ENCODE measurements around the gene PARP16. TPM values are rescaled to one million over a fixed set of nuclear protein-coding genes. Genes with fewer than 3 reads are reported as not detected.
A peak's percentile ranks its signal among the peaks of the same experiment; 100 is the strongest.

Gene PARP16
- total and polyA plus RNA-seq, 7 donors: 2.8 to 6.3 (median 4.3) TPM

DNA sequence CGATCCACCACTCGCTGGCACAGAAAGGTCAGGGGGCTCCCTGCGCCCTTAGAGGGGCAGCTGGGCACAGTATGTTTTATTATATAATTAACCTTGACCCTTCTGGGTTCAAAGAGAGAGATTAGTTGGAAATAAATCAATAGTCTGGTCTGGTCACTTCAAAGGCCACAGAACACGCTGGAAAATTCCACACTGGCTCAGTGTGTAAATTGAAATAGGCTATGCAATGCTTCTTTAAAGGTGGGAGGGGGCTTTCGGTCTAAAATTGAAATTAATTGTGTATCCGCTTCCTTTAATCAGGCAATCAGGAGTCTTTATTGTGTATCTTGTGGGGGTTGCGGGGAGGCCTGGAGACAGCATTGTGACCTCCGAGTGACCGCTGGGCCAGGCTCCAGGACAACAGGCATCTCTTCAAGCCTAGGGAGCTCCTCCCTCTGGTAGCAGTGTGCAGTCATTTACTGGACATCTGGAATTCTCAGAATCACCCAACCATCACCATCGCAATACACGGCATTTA lies 25.8 kb upstream of the PARP16 start:
- WGBS, 3 donors: 44 to 49% (median 46%) methylated on average over 11 of the region's 11 CpGs
- peak in 1 of 2 donors; percentile 70 for DNase-seq
- no peak overlapping the region for H3K27ac ChIP-seq
- intact Hi-C loops (cut with DNase I): no loop called here
- H3K27me3 ChIP-seq (ENCODE audit: insufficient read depth in 3 of 3, low read length in 2 of 3): no peaks in the 10 kb centered on the region
- no peak overlapping the region for H3K4me3 ChIP-seq
- H3K36me3 ChIP-seq (ENCODE audit: insufficient read depth in 1 of 2, low read depth in 1 of 2): no peaks in the 10 kb centered on the region
- ATAC-seq: peak in 3 of 4 donors; percentile 47 to 68 (median 62)
- TF ChIP-seq, protein P1, sequence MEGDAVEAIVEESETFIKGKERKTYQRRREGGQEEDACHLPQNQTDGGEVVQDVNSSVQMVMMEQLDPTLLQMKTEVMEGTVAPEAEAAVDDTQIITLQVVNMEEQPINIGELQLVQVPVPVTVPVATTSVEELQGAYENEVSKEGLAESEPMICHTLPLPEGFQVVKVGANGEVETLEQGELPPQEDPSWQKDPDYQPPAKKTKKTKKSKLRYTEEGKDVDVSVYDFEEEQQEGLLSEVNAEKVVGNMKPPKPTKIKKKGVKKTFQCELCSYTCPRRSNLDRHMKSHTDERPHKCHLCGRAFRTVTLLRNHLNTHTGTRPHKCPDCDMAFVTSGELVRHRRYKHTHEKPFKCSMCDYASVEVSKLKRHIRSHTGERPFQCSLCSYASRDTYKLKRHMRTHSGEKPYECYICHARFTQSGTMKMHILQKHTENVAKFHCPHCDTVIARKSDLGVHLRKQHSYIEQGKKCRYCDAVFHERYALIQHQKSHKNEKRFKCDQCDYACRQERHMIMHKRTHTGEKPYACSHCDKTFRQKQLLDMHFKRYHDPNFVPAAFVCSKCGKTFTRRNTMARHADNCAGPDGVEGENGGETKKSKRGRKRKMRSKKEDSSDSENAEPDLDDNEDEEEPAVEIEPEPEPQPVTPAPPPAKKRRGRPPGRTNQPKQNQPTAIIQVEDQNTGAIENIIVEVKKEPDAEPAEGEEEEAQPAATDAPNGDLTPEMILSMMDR (IDR thresholded peaks at IDR 0.05): no peak
- H3K9me3 ChIP-seq: no peaks in the 10 kb centered on the region
- H3K4me1 ChIP-seq: peaks cover 22% of the 10 kb centered on the region

DNA sequence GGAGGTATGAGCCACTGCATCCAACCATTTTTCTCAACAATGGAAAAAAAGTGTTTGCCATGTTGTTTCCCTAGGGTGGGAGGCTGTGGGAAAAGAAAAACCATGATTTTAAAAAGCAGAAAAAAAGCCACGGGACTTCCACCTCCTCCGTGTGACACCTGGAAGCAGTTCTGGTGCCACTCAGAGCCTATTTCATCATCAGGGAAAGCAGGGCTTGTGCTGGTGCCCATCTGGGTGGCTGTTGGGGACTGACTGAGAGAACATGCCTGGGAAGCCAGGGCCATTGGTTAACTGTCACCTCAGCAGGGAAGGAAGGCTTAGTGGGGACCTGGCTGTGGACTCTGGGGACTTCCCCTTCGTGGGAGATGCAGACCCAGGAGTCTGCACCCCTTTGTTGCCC lies 25.1 kb upstream of the PARP16 start:
- 56 to 70% (median 61%) methylated on average over 3 of the region's 3 CpGs for WGBS, 3 donors
- H3K27ac ChIP-seq: no peak overlapping the region
- TF ChIP-seq, protein P1 (IDR thresholded peaks at IDR 0.05): no peak

DNA sequence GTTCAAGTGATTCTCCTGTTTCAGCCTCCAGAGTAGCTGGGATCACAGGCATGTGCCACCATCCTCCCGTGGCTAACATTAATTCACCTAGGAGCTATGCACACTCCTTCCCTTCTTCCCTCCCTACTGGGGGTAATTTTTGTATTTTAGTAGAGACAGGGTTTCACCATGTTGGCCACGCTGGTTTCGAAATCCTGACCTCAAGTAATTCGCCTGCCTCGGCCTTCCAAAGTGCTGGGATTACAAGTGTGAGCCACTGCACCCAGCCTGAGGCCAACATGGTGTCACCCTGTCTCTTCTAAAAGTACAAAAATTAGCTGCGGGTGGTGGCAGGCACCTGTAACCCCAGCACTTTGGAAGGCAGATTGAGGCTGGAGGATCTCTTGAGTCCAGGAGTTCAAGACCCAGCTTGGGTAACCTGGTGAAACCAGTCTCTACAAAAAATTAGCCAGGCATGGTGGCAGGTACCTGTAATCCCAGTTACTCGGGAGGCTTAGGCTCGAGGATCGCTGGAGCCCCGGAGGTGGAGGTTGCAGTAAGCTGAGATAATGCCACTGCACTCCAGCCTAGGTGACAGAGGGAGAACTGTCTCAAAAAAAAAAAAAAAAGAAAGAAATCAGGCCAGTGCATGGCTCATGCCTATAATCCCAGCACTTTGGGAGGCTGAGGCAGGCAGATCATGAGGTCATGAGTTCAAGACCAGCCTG lies 23.9 kb upstream of the PARP16 start:
- Histone ChIP-seq H3K27me3 (ENCODE audit: insufficient read depth in 3 of 3, low read length in 2 of 3) (no peaks in the 10 kb centered on the region), H3K27ac (peak overlapping the region; percentile 57), H3K4me1 (peaks cover 22% of the 10 kb centered on the region), H3K36me3 (ENCODE audit: insufficient read depth in 1 of 2, low read depth in 1 of 2) (no peaks in the 10 kb centered on the region), H3K9me3 (no peaks in the 10 kb centered on the region), H3K4me3 (no peak overlapping the region)
- TF ChIP-seq, protein P1 (IDR thresholded peaks at IDR 0.05): no peak
- WGBS, 3 donors: 75 to 88% (median 76%) methylated on average over 10 of the region's 10 CpGs
- peak in 2 of 4 donors; percentile 12 to 23 for ATAC-seq
- intact Hi-C loops (cut with DNase I): no loop called here
- no peak for DNase-seq

More for the DNA sequence above, 25.1 kb upstream of the PARP16 start:
- no peaks in the 10 kb centered on the region for H3K9me3 ChIP-seq
- H3K4me1 ChIP-seq: peaks cover 22% of the 10 kb centered on the region
- intact Hi-C loops (cut with DNase I): no loop called here
- DNase-seq (no peak), ATAC-seq (peak in 2 of 4 donors; percentile 7 to 37)
- H3K36me3 ChIP-seq (ENCODE audit: insufficient read depth in 1 of 2, low read depth in 1 of 2): no peaks in the 10 kb centered on the region
- no peak overlapping the region for H3K4me3 ChIP-seq
- H3K27me3 ChIP-seq (ENCODE audit: insufficient read depth in 3 of 3, low read length in 2 of 3): no peaks in the 10 kb centered on the region

DNA sequence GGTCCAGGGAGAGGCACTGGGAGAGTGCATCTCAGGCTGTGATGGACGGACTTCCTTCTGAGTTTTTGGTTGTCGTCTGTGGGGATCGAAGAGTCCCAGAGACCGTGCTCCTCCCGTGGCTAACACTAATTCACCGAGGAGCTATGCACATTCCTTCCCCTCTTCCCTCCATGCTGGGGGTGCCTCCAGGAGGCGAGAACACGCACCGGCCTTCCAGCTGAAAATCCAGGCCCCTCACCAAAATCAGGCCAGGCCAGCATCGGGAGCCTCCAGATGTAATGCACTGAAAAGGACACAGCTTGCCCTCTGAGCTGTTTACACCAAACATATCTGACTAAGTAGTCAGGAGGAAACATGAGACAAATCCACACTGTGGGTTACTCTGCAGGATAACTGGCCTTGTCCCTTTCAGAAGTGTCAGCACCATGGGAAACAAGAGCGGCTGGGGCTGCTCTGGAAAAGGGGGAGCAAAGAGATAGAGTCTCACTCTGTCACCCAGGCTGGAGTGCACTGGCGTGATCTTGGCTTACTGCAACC lies 23.3 kb upstream of the PARP16 start:
- H3K36me3 ChIP-seq (ENCODE audit: insufficient read depth in 1 of 2, low read depth in 1 of 2): no peaks in the 10 kb centered on the region
- H3K9me3 ChIP-seq: no peaks in the 10 kb centered on the region
- peaks cover 27% of the 10 kb centered on the region for H3K4me1 ChIP-seq
- H3K27me3 ChIP-seq (ENCODE audit: insufficient read depth in 3 of 3, low read length in 2 of 3): no peaks in the 10 kb centered on the region
- intact Hi-C loops (cut with DNase I): no loop called here
- TF ChIP-seq, protein P1 (IDR thresholded peaks at IDR 0.05): no peak
- DNase-seq (no peak), ATAC-seq (peak; percentile 53 to 78 (median 70))
- H3K4me3 ChIP-seq: no peak overlapping the region
- WGBS, 3 donors: 62 to 69% (median 66%) methylated on average over 12 of the region's 12 CpGs
- peak overlapping the region; percentile 57 for H3K27ac ChIP-seq
